ENCODE data around the gene CTPS1. TPM values are rescaled to one million over a fixed set of nuclear protein-coding genes. Genes with fewer than 3 reads are reported as not detected.

The CTPS1 gene
- polyA plus RNA-seq, 2 of the 4 experiments (the other 2 are of a cell fraction): 159 to 181 TPM

DNA sequence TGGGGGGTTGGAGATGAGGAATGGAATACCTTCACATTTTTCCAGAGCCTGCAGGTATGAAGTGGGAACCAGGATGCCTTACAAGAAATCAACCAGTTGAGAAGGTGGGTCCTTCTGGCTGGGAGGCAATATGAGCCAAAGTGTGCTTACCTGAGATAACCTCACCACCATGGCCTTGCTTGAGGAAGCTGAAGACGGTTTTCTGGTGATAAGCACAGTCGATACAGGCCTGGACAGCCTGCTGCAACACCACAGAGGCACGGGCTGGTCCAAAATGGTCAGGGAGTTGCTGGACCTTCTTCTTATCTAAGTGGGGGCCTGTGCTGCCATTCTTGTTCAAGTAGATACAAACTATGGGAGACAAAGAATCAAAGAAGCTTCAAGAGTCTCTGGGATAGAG, 69.0 kb downstream of the CTPS1 start:
- 83% methylated on average over 3 of the region's 3 CpGs for WGBS (ENCODE audit: missing lambda C conversion rate)
- TF ChIP-seq FOSL2 (IDR thresholded peaks at IDR 0.05) (no peak), FOSL2 (CRISPR knock-in tag; IDR thresholded peaks at IDR 0.05) (no peak), RAD21 (conservative IDR thresholded peaks at IDR 0.05 in 1 of 2, IDR thresholded peaks at IDR 0.05 in 1 of 2) (no peak), JUN (IDR thresholded peaks at IDR 0.05) (no peak), SMC3 (IDR thresholded peaks at IDR 0.05) (no peak), GATA3 (IDR thresholded peaks at IDR 0.05; ENCODE audit: borderline replicate concordance) (no peak), HMGXB4 (CRISPR knock-in tag; IDR thresholded peaks at IDR 0.05; ENCODE audit: borderline replicate concordance) (no peak), KDM5A (IDR thresholded peaks at IDR 0.05) (no peak), RFX5 (IDR thresholded peaks at IDR 0.05) (no peak), ZNF302 (CRISPR knock-in tag; IDR thresholded peaks at IDR 0.05) (no peak)
- TF ChIP-seq, protein P1, sequence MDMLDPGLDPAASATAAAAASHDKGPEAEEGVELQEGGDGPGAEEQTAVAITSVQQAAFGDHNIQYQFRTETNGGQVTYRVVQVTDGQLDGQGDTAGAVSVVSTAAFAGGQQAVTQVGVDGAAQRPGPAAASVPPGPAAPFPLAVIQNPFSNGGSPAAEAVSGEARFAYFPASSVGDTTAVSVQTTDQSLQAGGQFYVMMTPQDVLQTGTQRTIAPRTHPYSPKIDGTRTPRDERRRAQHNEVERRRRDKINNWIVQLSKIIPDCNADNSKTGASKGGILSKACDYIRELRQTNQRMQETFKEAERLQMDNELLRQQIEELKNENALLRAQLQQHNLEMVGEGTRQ (IDR thresholded peaks at IDR 0.05): no peak
- POLR2A ChIA-PET: no interaction called here

GRCh38 chr1:41051022-41051421, 71.5 kb downstream of the CTPS1 start:
- FAIRE-seq (no peak), DNase-seq (ENCODE audit: low read depth in 1 of 2, low spot score in 1 of 2) (no peak), ATAC-seq (no peak)
- H3K4me1 ChIP-seq: peaks cover 5% of the 10 kb centered on the region; the same call in 1 of the 3 replicates
- H3K9me3 ChIP-seq: no peaks in the 10 kb centered on the region
- POLR2A ChIA-PET: no interaction called here
- H3K4me3 ChIP-seq: no peak overlapping the region
- H3K4me2 ChIP-seq: no peak overlapping the region
- CTCF ChIA-PET: no interaction called here
- H3K27ac ChIP-seq: no peak overlapping the region
- 78% methylated on average over 1 of the region's 1 CpG for WGBS (ENCODE audit: missing lambda C conversion rate)
- TF ChIP-seq EHF (CRISPR knock-in tag; IDR thresholded peaks at IDR 0.05): no peak
- TF ChIP-seq, protein P1 (IDR thresholded peaks at IDR 0.05): no peak
- no peak for TF ChIP-seq MAFK (IDR thresholded peaks at IDR 0.05; ENCODE audit: partially characterized antibody)
- TF ChIP-seq CBX8 (IDR thresholded peaks at IDR 0.05): no peak

More for the DNA sequence above, 69.0 kb downstream of the CTPS1 start:
- ATAC-seq (no peak), DNase-seq (ENCODE audit: low read depth in 1 of 2, low spot score in 1 of 2) (no peak), FAIRE-seq (no peak)
- Histone ChIP-seq H3K4me1 (peaks cover 14% of the 10 kb centered on the region; the same call in 2 of the 3 replicates), H3K4me2 (no peak overlapping the region), H3K4me3 (no peak overlapping the region), H3K27ac (no peak overlapping the region), H3K9me3 (no peaks in the 10 kb centered on the region)
- CTCF ChIA-PET: no interaction called here

GRCh38 chr1:41053316-41053715, 73.8 kb downstream of the CTPS1 start:
- CTCF ChIA-PET: interaction anchor here (0.6 to 2.6 kb wide), 2 partner anchors 9 to 111 kb away, joined by 3 to 6 read pairs; no protein-coding TSS in a partner anchor
- Histone ChIP-seq H3K4me2 (no peak overlapping the region), H3K9me3 (no peaks in the 10 kb centered on the region), H3K27ac (no peak overlapping the region), H3K4me1 (peaks cover 5% of the 10 kb centered on the region; the same call in 1 of the 3 replicates), H3K4me3 (no peak overlapping the region)
- FAIRE-seq (no peak), DNase-seq (ENCODE audit: low read depth in 1 of 2, low spot score in 1 of 2) (no peak), ATAC-seq (0 out of 6 replicates have a peak, but pooled peaks of 1 of the 2 experiments have one; percentile 26)
- WGBS (ENCODE audit: missing lambda C conversion rate): 88% methylated on average over 1 of the region's 2 CpGs
- POLR2A ChIA-PET: no interaction called here
- TF ChIP-seq, protein P1 (IDR thresholded peaks at IDR 0.05): no peak
- TF ChIP-seq KDM5A (IDR thresholded peaks at IDR 0.05) (no peak), SREBF2 (IDR thresholded peaks at IDR 0.05) (no peak), ZSCAN20 (CRISPR knock-in tag; IDR thresholded peaks at IDR 0.05) (no peak), REST (IDR thresholded peaks at IDR 0.05) (no peak), FOXS1 (CRISPR knock-in tag; IDR thresholded peaks at IDR 0.05) (no peak), CBX2 (IDR thresholded peaks at IDR 0.05; ENCODE audit: borderline replicate concordance, low read depth) (no peak), TP53 (CRISPR knock-in tag; IDR thresholded peaks at IDR 0.05) (no peak), POLR2A (IDR thresholded peaks at IDR 0.05; ENCODE audit: low read length) (no peak)
- TF ChIP-seq, protein P2, sequence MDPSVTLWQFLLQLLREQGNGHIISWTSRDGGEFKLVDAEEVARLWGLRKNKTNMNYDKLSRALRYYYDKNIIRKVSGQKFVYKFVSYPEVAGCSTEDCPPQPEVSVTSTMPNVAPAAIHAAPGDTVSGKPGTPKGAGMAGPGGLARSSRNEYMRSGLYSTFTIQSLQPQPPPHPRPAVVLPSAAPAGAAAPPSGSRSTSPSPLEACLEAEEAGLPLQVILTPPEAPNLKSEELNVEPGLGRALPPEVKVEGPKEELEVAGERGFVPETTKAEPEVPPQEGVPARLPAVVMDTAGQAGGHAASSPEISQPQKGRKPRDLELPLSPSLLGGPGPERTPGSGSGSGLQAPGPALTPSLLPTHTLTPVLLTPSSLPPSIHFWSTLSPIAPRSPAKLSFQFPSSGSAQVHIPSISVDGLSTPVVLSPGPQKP (IDR thresholded peaks at IDR 0.05; ENCODE audit: low read depth, low read length): no peak
- TF ChIP-seq, protein P3, sequence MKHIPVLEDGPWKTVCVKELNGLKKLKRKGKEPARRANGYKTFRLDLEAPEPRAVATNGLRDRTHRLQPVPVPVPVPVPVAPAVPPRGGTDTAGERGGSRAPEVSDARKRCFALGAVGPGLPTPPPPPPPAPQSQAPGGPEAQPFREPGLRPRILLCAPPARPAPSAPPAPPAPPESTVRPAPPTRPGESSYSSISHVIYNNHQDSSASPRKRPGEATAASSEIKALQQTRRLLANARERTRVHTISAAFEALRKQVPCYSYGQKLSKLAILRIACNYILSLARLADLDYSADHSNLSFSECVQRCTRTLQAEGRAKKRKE (CRISPR knock-in tag; IDR thresholded peaks at IDR 0.05; ENCODE audit: low read depth): no peak

Measured in A549 (cell line).